ENCODE results near the gene L3MBTL4. TPM values are rescaled to one million over a fixed set of nuclear protein-coding genes. Genes with fewer than 3 reads are reported as not detected.

Gene L3MBTL4
- total and polyA plus RNA-seq, 9 donors = 4.2 to 79.1 (median 23.7) TPM

- DNase-seq = no peak
- Histone ChIP-seq H3K27me3 (no peaks in the 10 kb centered on the region), H3K4me3 (no peak overlapping the region), H3K4me1 (ENCODE audit: insufficient read depth) (peaks cover 5% of the 10 kb centered on the region), H3K36me3 (no peaks in the 10 kb centered on the region), H3K27ac (no peak overlapping the region), H3K9me3 (no peaks in the 10 kb centered on the region)
- intact Hi-C loops (cut with DNase I) = no loop called here
- no peak for TF ChIP-seq CTCF (IDR thresholded peaks at IDR 0.05)
- no peak for TF ChIP-seq EP300 (IDR thresholded peaks at IDR 0.05)
- TF ChIP-seq POLR2A (IDR thresholded peaks at IDR 0.05) = no peak
- WGBS, 3 donors = 64 to 68% (median 64%) methylated on average over 1 of the region's 1 CpG
These were observed 158.8 kb downstream of the L3MBTL4 start for GRCh38 chr18:6255886-6256285.

- no peak for DNase-seq
- Histone ChIP-seq H3K9me3 (no peaks in the 10 kb centered on the region), H3K27ac (peak overlapping the region in 1 of 2 donors; percentile 13), H3K4me3 (no peak overlapping the region), H3K4me1 (ENCODE audit: insufficient read depth) (peaks cover 5% of the 10 kb centered on the region), H3K27me3 (no peaks in the 10 kb centered on the region), H3K36me3 (no peaks in the 10 kb centered on the region)
- intact Hi-C loops (cut with DNase I) = no loop called here
- TF ChIP-seq CTCF (IDR thresholded peaks at IDR 0.05) (no peak), EP300 (IDR thresholded peaks at IDR 0.05) (no peak), POLR2A (IDR thresholded peaks at IDR 0.05) (no peak)
- 17 to 21% (median 21%) methylated on average over 4 of the region's 4 CpGs for WGBS, 3 donors
These were observed 159.5 kb downstream of the L3MBTL4 start for GRCh38 chr18:6255116-6255705.

- TF ChIP-seq POLR2A (IDR thresholded peaks at IDR 0.05) (no peak), EP300 (IDR thresholded peaks at IDR 0.05) (no peak), CTCF (IDR thresholded peaks at IDR 0.05) (no peak)
- no peak for DNase-seq
- H3K27ac ChIP-seq = no peak overlapping the region
- no peaks in the 10 kb centered on the region for H3K9me3 ChIP-seq
- H3K36me3 ChIP-seq = no peaks in the 10 kb centered on the region
- intact Hi-C loops (cut with DNase I) = no loop called here
- no peaks in the 10 kb centered on the region for H3K27me3 ChIP-seq
- peaks cover 5% of the 10 kb centered on the region for H3K4me1 ChIP-seq (ENCODE audit: insufficient read depth)
- no peak overlapping the region for H3K4me3 ChIP-seq
These were observed 160.3 kb downstream of the L3MBTL4 start for GRCh38 chr18:6254456-6254855.

- Histone ChIP-seq H3K27me3 (no peaks in the 10 kb centered on the region), H3K4me1 (ENCODE audit: insufficient read depth) (no peaks in the 10 kb centered on the region), H3K9me3 (no peaks in the 10 kb centered on the region), H3K36me3 (no peaks in the 10 kb centered on the region), H3K4me3 (no peak overlapping the region), H3K27ac (no peak overlapping the region)
- no peak for TF ChIP-seq POLR2A (IDR thresholded peaks at IDR 0.05)
- TF ChIP-seq CTCF (IDR thresholded peaks at IDR 0.05) = no peak
- no peak for TF ChIP-seq EP300 (IDR thresholded peaks at IDR 0.05)
- WGBS, 3 donors = 96 to 98% (median 97%) methylated on average over 4 of the region's 4 CpGs
- intact Hi-C loops (cut with DNase I) = no loop called here
- no peak for DNase-seq
These were observed 163.6 kb downstream of the L3MBTL4 start for GRCh38 chr18:6251084-6251483.
